GM12878 (cell line): Measurements from ENCODE around the gene GRPEL2. TPM values are rescaled to one million over a fixed set of nuclear protein-coding genes. Genes with fewer than 3 reads are reported as not detected.

Experiments
- ATAC-seq: fragments of 200-7000 bp; cut with Tn5 transposase; 3 replicates; pipeline ENCODE4 v1.9.1; 2020; ENCODE audit warnings: mild to moderate bottlenecking, moderate library complexity
- BruUV-seq: library from RNA; stranded (reverse); fragments of 400-500 nt; replicated peaks from 2 replicates; lab custom pipeline; 2021; lab: Mats Ljungman, UMichigan
- CTCF ChIA-PET: fragments of 300-600 bp; sonication (Branson Sonifier 250); formaldehyde crosslinking; extraction: SDS; loops from one replicate; lab custom pipeline; 2021; ENCODE audit warnings: inconsistent platforms; lab: Yijun Ruan, JAX
- POLR2A ChIA-PET: fragments of 350-600 bp; formaldehyde crosslinking; extraction: SDS; loops from one replicate; lab custom pipeline; 2021; ENCODE audit warnings: inconsistent platforms; lab: Charles Lee
- RAD21 ChIA-PET: fragments of 300-600 bp; sonication (Branson Sonifier 250); formaldehyde crosslinking; loops from one replicate; lab custom pipeline; 2023; ENCODE audit warnings: antibody characterized with exemption; ENCODE audit not compliant: unreplicated experiment; lab: Charles Lee
- SMC1A ChIA-PET: fragments of 300-600 bp; sonication (Branson Sonifier 250); formaldehyde crosslinking; loops from one replicate; lab custom pipeline; 2023; ENCODE audit not compliant: unreplicated experiment, uncharacterized antibody; lab: Charles Lee
- DNase-seq: peaks from one replicate; pipeline ENCODE4 v3.0.0-alpha.2; 2011; ENCODE audit warnings: low read depth, low spot score
- FAIRE-seq: peaks from 3 replicates; lab custom pipeline; 2011; peaks lifted over from hg19 to GRCh38; lab: Jason Lieb, UNC
- H2AFZ ChIP-seq: 2 replicates; pipeline ENCODE4 v1.6.0; 2011; ENCODE audit warnings: low read depth, low read length, control low read depth; ENCODE audit not compliant: control insufficient read depth
- H3K27ac ChIP-seq: 2 replicates; pipeline ENCODE4 v1.5.1; 2011; ENCODE audit warnings: control low read depth; ENCODE audit not compliant: control insufficient read depth, insufficient read depth
- H3K27me3 ChIP-seq, 2 experiments: replicated peaks in 1 of 2; 2 replicates each; pipeline versions ENCODE4 v1.6.0 to v1.6.1; 2011; ENCODE audit warnings: low read length in 1 of 2; ENCODE audit not compliant: control insufficient read depth in 2 of 2, insufficient read depth in 2 of 2
- H3K36me3 ChIP-seq, 2 experiments: 2 replicates each; pipeline ENCODE4 v1.5.1; 2011; ENCODE audit warnings: low read length in 1 of 2; ENCODE audit not compliant: control insufficient read depth in 2 of 2, insufficient read depth in 2 of 2
- H3K4me1 ChIP-seq: 2 replicates; pipeline ENCODE4 v1.6.1; 2011; ENCODE audit warnings: mild to moderate bottlenecking, low read length, moderate library complexity, mixed read lengths; ENCODE audit not compliant: control insufficient read depth, insufficient read depth
- H3K4me2 ChIP-seq: 2 replicates; pipeline ENCODE4 v1.6.0; 2011; ENCODE audit warnings: control low read depth; ENCODE audit not compliant: control insufficient read depth, insufficient read depth
- H3K4me3 ChIP-seq: fragments of 200-600 bp; sonication (generic); 2 replicates; pipeline ENCODE4 v1.5.1; 2016
- H3K79me2 ChIP-seq: 2 replicates; pipeline ENCODE4 v1.6.0; 2011; ENCODE audit warnings: low read length; ENCODE audit not compliant: control insufficient read depth, insufficient read depth
- H3K9ac ChIP-seq: 2 replicates; pipeline ENCODE4 v1.8.0; 2011; ENCODE audit warnings: low read length, control low read depth, mixed read lengths; ENCODE audit not compliant: control insufficient read depth, insufficient read depth
- H3K9me3 ChIP-seq: replicated peaks from 3 replicates; pipeline ENCODE4 v1.5.1; 2011; ENCODE audit warnings: mild to moderate bottlenecking, low read length; ENCODE audit not compliant: control insufficient read depth, insufficient read depth
- H4K20me1 ChIP-seq: 2 replicates; pipeline ENCODE4 v1.6.0; 2011; ENCODE audit not compliant: control insufficient read depth, insufficient read depth
- CEBPZ ChIP-seq: fragments of 150-350 bp; IDR thresholded peaks from 2 replicates; pipeline ENCODE4 v1.6.1; 2016; ENCODE audit warnings: low read depth, low read length
- FOXM1 ChIP-seq: IDR thresholded peaks from 2 replicates; pipeline ENCODE4 v1.6.1; 2012; ENCODE audit warnings: low read depth, mild to moderate bottlenecking, inconsistent platforms, low read length, moderate library complexity
- KAT2A ChIP-seq: conservative IDR thresholded peaks from 2 replicates; pipeline ENCODE4 v1.6.1; 2011; ENCODE audit warnings: low read depth, low read length; ENCODE audit not compliant: control insufficient read depth
- NFYA ChIP-seq: IDR thresholded peaks from 2 replicates; pipeline ENCODE4 v1.6.1; 2011; ENCODE audit warnings: low read depth, mild to moderate bottlenecking, low read length, improper control_type of control experiment, borderline replicate concordance
- NR2C2 ChIP-seq: IDR thresholded peaks from 2 replicates; pipeline ENCODE4 v1.6.1; 2011; ENCODE audit warnings: borderline replicate concordance, low read depth; ENCODE audit not compliant: control insufficient read depth, insufficient read length
- PAX5 ChIP-seq: IDR thresholded peaks from 2 replicates; pipeline ENCODE4 v1.6.1; 2011; ENCODE audit warnings: low read depth, low read length, borderline replicate concordance
- SMAD5 ChIP-seq: IDR thresholded peaks from 2 replicates; pipeline ENCODE4 v1.6.1; 2016; ENCODE audit warnings: antibody characterized with exemption, low read depth
- SMARCA5 ChIP-seq: fragments of 450-650 bp; IDR thresholded peaks from 2 replicates; pipeline ENCODE4 v1.6.1; 2017; ENCODE audit warnings: mild to moderate bottlenecking
- SMC3 ChIP-seq: IDR thresholded peaks from 2 replicates; pipeline ENCODE4 v1.6.1; 2011; ENCODE audit warnings: low read length, improper control_type of control experiment, borderline replicate concordance
- SREBF2 ChIP-seq: IDR thresholded peaks from 2 replicates; pipeline ENCODE4 v1.6.1; 2012; ENCODE audit warnings: mild to moderate bottlenecking, low read length
- TARDBP ChIP-seq: IDR thresholded peaks from 2 replicates; pipeline ENCODE4 v1.6.1; 2016; ENCODE audit warnings: borderline replicate concordance
- YY1 ChIP-seq: IDR thresholded peaks from 2 replicates; pipeline ENCODE4 v1.6.1; 2011; ENCODE audit warnings: low read depth, mild to moderate bottlenecking, low read length
- ZBTB11 ChIP-seq: fragments of 450-650 bp; formaldehyde crosslinking; IDR thresholded peaks from 2 replicates; pipeline ENCODE4 v1.5.0; 2022; ENCODE audit warnings: mild to moderate bottlenecking, missing genetic modification characterization
- ZBTB4 ChIP-seq: fragments of 450-650 bp; formaldehyde crosslinking; IDR thresholded peaks from 2 replicates; pipeline ENCODE4 v1.4.0; 2022; ENCODE audit warnings: mild to moderate bottlenecking, moderate library complexity
- ZNF384 ChIP-seq: IDR thresholded peaks from 2 replicates; pipeline ENCODE4 v1.6.1; 2012; ENCODE audit warnings: low read depth, mild to moderate bottlenecking, low read length, improper control_type of control experiment, borderline replicate concordance
- WGBS: methylation state at CpG from one replicate; pipeline ENCODE4 v1.1.6; 2016; ENCODE audit warnings: low lambda C conversion rate; ENCODE audit not compliant: insufficient replicate concordance, insufficient coverage; ENCODE audit errors: missing lambda C conversion rate; 5-methylcytosine and 5-hydroxymethylcytosine counted together
- in situ Hi-C: fragments of 300-500 bp; cut with MboI; formaldehyde crosslinking; loops from 9 replicates; pipeline ENCODE4 v1.14.3; 2018; ENCODE audit warnings: mixed read lengths
- intact Hi-C: fragments of 100-400 bp; cut with micrococcal nuclease; formaldehyde crosslinking; loops from one replicate; pipeline ENCODE4 v1.14.2; 2022; ENCODE audit not compliant: unreplicated experiment
- polyA plus RNA-seq, 11 experiments: library from polyadenylated mRNA; depleted of rRNA in 4 of 11; unstranded in 6 of 11; stranded (reverse) in 5 of 11; fragments of >200 nt; fragmentation: Nextera tagmentation in 4 of 11; fragmentation: Illumina TruSeq in 1 of 11; extraction: Ambion mirVana in 4 of 11; extraction: Trizol in 1 of 11; gene quantifications; 1 replicate in 1 of 11; 2 replicates in 10 of 11; pipeline versions ENCODE4 v1.2.1 to v1.2.3, GENCODE V29; 2011 to 2016; ENCODE audit warnings: inconsistent platforms in 2 of 11, missing spikeins in 2 of 11, low read depth in 1 of 11
- total RNA-seq, 4 experiments: library from RNA; depleted of rRNA in 3 of 4; stranded (reverse); fragments of >200 nt in 3 of 4; fragmentation: Illumina TruSeq in 1 of 4; extraction: Trizol in 1 of 4; gene quantifications; 2 replicates each; pipeline versions ENCODE4 v1.2.1 to v1.2.3, GENCODE V29; 2013 to 2021

The GRPEL2 gene
- total and polyA plus RNA-seq, 10 of the 15 experiments (the other 5 are each of a cell fraction or from before 2014, with no cell fraction given), result 4.4 to 20.2 (median 14.1) TPM

- H4K20me1 ChIP-seq, result no peaks in the 10 kb centered on the region
- intact Hi-C loops, result loop anchor here (1.0 to 5.0 kb wide), 3 partner anchors 52 to 235 kb away; no protein-coding TSS in a partner anchor
- WGBS, result 35% methylated on average over 16 of the region's 16 CpGs
- ChIA-PET POLR2A (no interaction called here), RAD21 (interaction anchor here (1.0 to 4.9 kb wide), 6 partner anchors 40 to 237 kb away, joined by 3 to 22 read pairs (median 7); no protein-coding TSS in a partner anchor), SMC1A (interaction anchor here (0.5 to 6.5 kb wide), 10 partner anchors 12 to 237 kb away, joined by 3 to 52 read pairs (median 3); partner anchors contain the start of gene GRPEL2), CTCF (interaction anchor here (0.7 to 12.8 kb wide), 18 partner anchors 8 to 239 kb away, joined by 3 to 137 read pairs (median 13); partner anchors contain the start of gene GRPEL2)
- no peak overlapping the region for H3K9ac ChIP-seq
- in situ Hi-C loops, result no loop called here
- no TSS peak for BruUV-seq
- no peaks in the 10 kb centered on the region for H3K9me3 ChIP-seq
- H3K79me2 ChIP-seq, result no peaks in the 10 kb centered on the region
- no peaks in the 10 kb centered on the region for H3K36me3 ChIP-seq
- H2AFZ ChIP-seq, result no peak overlapping the region
- peak; percentile 76 for FAIRE-seq
- no peak overlapping the region for H3K4me2 ChIP-seq
- H3K27ac ChIP-seq, result no peak overlapping the region
- peak; percentile 97 for ATAC-seq
- H3K4me1 ChIP-seq, result no peaks in the 10 kb centered on the region
- no peak overlapping the region for H3K4me3 ChIP-seq
- peaks cover 0 to 2% of the 10 kb centered on the region in 2 experiments; a peak in 2 of 4 replicates for H3K27me3 ChIP-seq
- no peak for DNase-seq
- TF ChIP-seq NFYA (no peak), ZNF384 (no peak), FOXM1 (no peak), SMARCA5 (no peak), CEBPZ (no peak), KAT2A (no peak), PAX5 (peak; percentile 82; the same call in 1 of the 2 replicates), ZBTB11 (CRISPR knock-in tag) (no peak), ZBTB4 (CRISPR knock-in tag) (no peak), NR2C2 (no peak), SMAD5 (no peak), YY1 (peak; percentile 55; the same call in 1 of the 2 replicates), SMC3 (peak; percentile 86), SREBF2 (no peak), TARDBP (no peak)
Observed at GRCh38 chr5:149381986-149382338, 36.7 kb downstream of the GRPEL2 start.
